H1 (cell line): ENCODE measurements around the gene WDR64. TPM values are rescaled to one million over a fixed set of nuclear protein-coding genes. Genes with fewer than 3 reads are reported as not detected.

ENCODE experiments used
- CTCF ChIA-PET: fragments of 300-600 bp; sonication (Branson Sonifier 250); formaldehyde crosslinking; loops from one replicate; lab custom pipeline; 2021; ENCODE audit not compliant: partially characterized antibody; lab: Charles Lee
- POLR2A ChIA-PET: fragments of 300-600 bp; sonication (Branson Sonifier 250); formaldehyde crosslinking; loops from one replicate; lab custom pipeline; 2021; ENCODE audit warnings: inconsistent platforms; ENCODE audit not compliant: partially characterized antibody; lab: Charles Lee
- DNase-seq, 2 experiments: peaks; one replicate each; pipeline versions ENCODE4 v3.0.0 to v3.0.0-alpha.2; 2010 to 2022; ENCODE audit warnings: low spot score in 2 of 2, low read depth in 1 of 2, mixed read lengths in 1 of 2
- FAIRE-seq: peaks from 2 replicates; lab custom pipeline; 2011; peaks lifted over from hg19 to GRCh38; lab: Jason Lieb, UNC
- H2AFZ ChIP-seq: 2 replicates; pipeline ENCODE4 v1.8.1; 2012; ENCODE audit warnings: low read length, inconsistent platforms
- H2AK5ac ChIP-seq: 2 replicates; pipeline ENCODE4 v1.6.1; 2013; ENCODE audit warnings: low read depth, low read length
- H2BK120ac ChIP-seq: replicated peaks from 2 replicates; pipeline ENCODE3; 2013; ENCODE audit warnings: low read depth, low read length, inconsistent platforms
- H2BK12ac ChIP-seq: 2 replicates; pipeline ENCODE4 v1.6.1; 2013; ENCODE audit warnings: low read depth, low read length
- H2BK15ac ChIP-seq: 2 replicates; pipeline ENCODE4 v1.6.1; 2013; ENCODE audit warnings: low read length
- H2BK20ac ChIP-seq: 2 replicates; pipeline ENCODE4 v1.6.1; 2013; ENCODE audit warnings: low read length
- H2BK5ac ChIP-seq: 2 replicates; pipeline ENCODE4 v1.6.1; 2013; ENCODE audit warnings: low read depth, low read length
- H3K14ac ChIP-seq: 2 replicates; pipeline ENCODE4 v1.6.1; 2013; ENCODE audit warnings: inconsistent platforms; ENCODE audit not compliant: insufficient read length
- H3K18ac ChIP-seq: 2 replicates; pipeline ENCODE4 v1.6.1; 2013; ENCODE audit warnings: low read length; ENCODE audit errors: extremely low read depth
- H3K23ac ChIP-seq: 2 replicates; pipeline ENCODE4 v1.6.1; 2013; ENCODE audit warnings: inconsistent platforms; ENCODE audit not compliant: insufficient read length
- H3K23me2 ChIP-seq: 2 replicates; pipeline ENCODE4 v1.6.1; 2013; ENCODE audit warnings: low read depth, low read length
- H3K27ac ChIP-seq: 2 replicates; pipeline ENCODE4 v1.6.1; 2011; ENCODE audit warnings: low read depth, low read length, inconsistent platforms
- H3K27me3 ChIP-seq, 4 experiments: replicated peaks in 1 of 4; 1 replicate in 1 of 4; 2 replicates in 3 of 4; pipeline versions ENCODE4 v1.6.1 to v1.8.1; 2011 to 2013; ENCODE audit warnings: low read length in 3 of 4, mild to moderate bottlenecking in 3 of 4, inconsistent platforms in 2 of 4, mixed read lengths in 2 of 4, moderate library complexity in 1 of 4; ENCODE audit not compliant: control insufficient read depth in 3 of 4, insufficient read depth in 3 of 4; ENCODE audit errors: extremely low read depth in 1 of 4
- H3K36me3 ChIP-seq, 4 experiments: 2 replicates each; pipeline versions ENCODE4 v1.6.1 to v1.8.1; 2011 to 2013; ENCODE audit warnings: mild to moderate bottlenecking in 4 of 4, low read length in 3 of 4, moderate library complexity in 2 of 4, control low read depth in 1 of 4, inconsistent platforms in 1 of 4; ENCODE audit not compliant: insufficient read depth in 4 of 4, control insufficient read depth in 2 of 4
- H3K4ac ChIP-seq: replicated peaks from 2 replicates; pipeline ENCODE3; 2013; ENCODE audit warnings: low read length, low read depth, mixed read lengths, inconsistent platforms; ENCODE audit not compliant: insufficient read length
- H3K4me1 ChIP-seq, 4 experiments: replicated peaks in 1 of 4; 1 replicate in 1 of 4; 2 replicates in 3 of 4; pipeline versions ENCODE4 v1.6.1 to v1.8.1; 2011 to 2013; ENCODE audit warnings: low read length in 3 of 4, inconsistent platforms in 2 of 4, mixed read lengths in 1 of 4; ENCODE audit not compliant: insufficient read depth in 4 of 4, control insufficient read depth in 3 of 4
- H3K4me2 ChIP-seq, 2 experiments: 2 replicates each; pipeline versions ENCODE4 v1.6.1 to v1.8.1; 2011 to 2013; ENCODE audit warnings: low read depth in 2 of 2, low read length in 2 of 2, control low read depth in 1 of 2, inconsistent platforms in 1 of 2, mild to moderate bottlenecking in 1 of 2; ENCODE audit not compliant: insufficient read depth in 1 of 2
- H3K4me3 ChIP-seq, 4 experiments: fragments of 200-600, 300-600 bp in 1 of 4; sonication (generic), shearing (Covaris generic), sonication (Bioruptor Twin) in 1 of 4; 2 replicates each; pipeline versions ENCODE4 v1.5.1 to v1.8.1; 2011 to 2016; ENCODE audit warnings: low read length in 4 of 4, low read depth in 3 of 4, control low read depth in 2 of 4, inconsistent platforms in 2 of 4, mild to moderate bottlenecking in 2 of 4, mixed read lengths in 1 of 4, moderate library complexity in 1 of 4; ENCODE audit not compliant: insufficient read depth in 2 of 4; ENCODE audit errors: extremely low read depth in 1 of 4
- H3K56ac ChIP-seq: replicated peaks from 2 replicates; pipeline ENCODE3; 2013; ENCODE audit warnings: low read depth, mild to moderate bottlenecking, mixed read lengths, low read length, inconsistent platforms; ENCODE audit not compliant: insufficient read length
- H3K79me1 ChIP-seq: 2 replicates; pipeline ENCODE4 v1.6.1; 2013; ENCODE audit warnings: low read depth, low read length, control low read depth
- H3K79me2 ChIP-seq, 2 experiments: 2 replicates each; pipeline versions ENCODE4 v1.6.1 to v1.8.1; 2012 to 2013; ENCODE audit warnings: low read length in 2 of 2, mild to moderate bottlenecking in 2 of 2, inconsistent platforms in 1 of 2; ENCODE audit not compliant: insufficient read depth in 2 of 2, control insufficient read depth in 1 of 2
- H3K9ac ChIP-seq, 4 experiments: replicated peaks in 1 of 4; 1 replicate in 1 of 4; 2 replicates in 3 of 4; pipeline versions ENCODE4 v1.6.1 to v1.8.1; 2011 to 2013; ENCODE audit warnings: low read depth in 3 of 4, low read length in 3 of 4, control low read depth in 2 of 4, mild to moderate bottlenecking in 2 of 4, moderate library complexity in 2 of 4, inconsistent platforms in 1 of 4; ENCODE audit errors: extremely low read depth in 1 of 4
- H3K9me3 ChIP-seq, 2 experiments: 2 replicates each; pipeline versions ENCODE4 v1.6.1 to v1.8.1; 2012 to 2013; ENCODE audit warnings: mild to moderate bottlenecking in 2 of 2, moderate library complexity in 2 of 2, control low read depth in 1 of 2, inconsistent platforms in 1 of 2, low read depth in 1 of 2, low read length in 1 of 2, mixed read lengths in 1 of 2; ENCODE audit not compliant: insufficient read depth in 2 of 2
- H4K20me1 ChIP-seq, 2 experiments: replicated peaks in 1 of 2; 2 replicates each; pipeline versions ENCODE3 to v1.8.1; 2011 to 2013; ENCODE audit warnings: inconsistent platforms in 2 of 2, low read length in 2 of 2, mild to moderate bottlenecking in 1 of 2; ENCODE audit not compliant: insufficient read depth in 2 of 2, control insufficient read depth in 1 of 2
- H4K5ac ChIP-seq: 2 replicates; pipeline ENCODE4 v1.6.1; 2013; ENCODE audit warnings: low read length, low read depth, mixed read lengths, inconsistent platforms; ENCODE audit not compliant: insufficient read length
- H4K8ac ChIP-seq: 2 replicates; pipeline ENCODE4 v1.8.0; 2013; ENCODE audit warnings: mild to moderate bottlenecking, moderate library complexity, low read length, inconsistent platforms; ENCODE audit not compliant: insufficient read depth; ENCODE audit errors: extremely low read depth
- H4K91ac ChIP-seq: replicated peaks from 2 replicates; pipeline ENCODE3; 2013; ENCODE audit warnings: low read length, mixed read lengths, inconsistent platforms; ENCODE audit not compliant: insufficient read length
- CHD2 ChIP-seq: IDR thresholded peaks from 2 replicates; pipeline ENCODE4 v1.6.1; 2012; ENCODE audit warnings: low read length, improper control_type of control experiment
- CTCF ChIP-seq, 3 experiments: IDR thresholded peaks; 1 replicate in 2 of 3; 2 replicates in 1 of 3; pipeline versions ENCODE4 v1.5.1 to v1.6.1; 2011; ENCODE audit warnings: low read length in 3 of 3, mild to moderate bottlenecking in 3 of 3, inconsistent platforms in 2 of 3, low read depth in 1 of 3, moderate library complexity in 1 of 3; ENCODE audit not compliant: insufficient read depth in 1 of 3; ENCODE audit errors: control extremely low read depth in 1 of 3
- HDAC2 ChIP-seq, 2 experiments: fragments of 300-600 bp in 1 of 2; sonication (generic) in 1 of 2; IDR thresholded peaks; 2 replicates each; pipeline ENCODE4 v1.6.1; 2011 to 2012; ENCODE audit warnings: low read depth in 2 of 2, low read length in 2 of 2, mild to moderate bottlenecking in 2 of 2, moderate library complexity in 2 of 2, borderline replicate concordance in 1 of 2, inconsistent platforms in 1 of 2
- RBBP5 ChIP-seq: IDR thresholded peaks from 2 replicates; pipeline ENCODE4 v1.7.1; 2012; ENCODE audit warnings: low read depth, mild to moderate bottlenecking, inconsistent platforms, low read length, moderate library complexity, borderline replicate concordance
- USF2 ChIP-seq: IDR thresholded peaks from 2 replicates; pipeline ENCODE4 v1.6.1; 2011; ENCODE audit warnings: low read length, improper control_type of control experiment
- WGBS, 2 experiments: shearing (Covaris generic) in 1 of 2; methylation state at CpG; one replicate each; pipeline versions ENCODE4 v1.1.6 to v1.1.7; 2013 to 2015; ENCODE audit warnings: low lambda C conversion rate in 2 of 2, mixed read lengths in 2 of 2, inconsistent platforms in 1 of 2, low coverage in 1 of 2, missing lambda C conversion rate in 1 of 2; ENCODE audit not compliant: insufficient replicate concordance in 2 of 2, insufficient coverage in 1 of 2, insufficient read length in 1 of 2; ENCODE audit errors: extremely low coverage in 1 of 2, missing lambda C conversion rate in 1 of 2; 5-methylcytosine and 5-hydroxymethylcytosine counted together
- polyA plus RNA-seq, 7 experiments: library from polyadenylated mRNA; depleted of rRNA in 3 of 7; stranded (reverse) in 5 of 7; unstranded in 2 of 7; fragments of >200 nt in 5 of 7; fragments of 200-250 nt in 2 of 7; gene quantifications; 1 replicate in 5 of 7; 2 replicates in 1 of 7; 4 replicates in 1 of 7; pipeline versions ENCODE4 v1.2.1 to v1.2.3, GENCODE V29; 2011 to 2013; ENCODE audit warnings: missing spikeins in 2 of 7, mixed read lengths in 2 of 7
- total RNA-seq: library from RNA; stranded (reverse); fragmentation: NEBNext Ultra II Directional; extraction: Animal tissue kit (Norgen Biotek cat#: 25700); gene quantifications from 2 replicates; pipeline ENCODE4 v1.2.1, GENCODE V29; 2021

Gene WDR64
- total and polyA plus RNA-seq, 2 of the 8 experiments (the other 6 are each of a cell fraction or from before 2014, with no cell fraction given), result 0.02 TPM; not detected in 1

- H2BK15ac ChIP-seq, result no peak overlapping the region
- H4K5ac ChIP-seq, result no peak overlapping the region
- ChIA-PET POLR2A (no interaction called here), CTCF (no interaction called here)
- H3K4me1 ChIP-seq, result peaks cover 1 to 7% (median 2%) of the 10 kb centered on the region in 4 experiments; a peak in 4 of 7 replicates
- H3K9ac ChIP-seq, result no peak overlapping the region
- no peak overlapping the region for H2BK20ac ChIP-seq
- WGBS, 2 experiments, result 95% methylated on average over 2 of the region's 2 CpGs; no CpG with 5 or more reads in 1 of the 2 experiments
- no peak overlapping the region for H3K56ac ChIP-seq
- no peak overlapping the region for H4K8ac ChIP-seq
- H3K36me3 ChIP-seq, result no peaks in the 10 kb centered on the region
- no peak for TF ChIP-seq RBBP5
- TF ChIP-seq USF2, result no peak
- no peak for TF ChIP-seq HDAC2 (IDR thresholded peaks at IDR 0.05; ENCODE audit: borderline replicate concordance in 1 of 2, low read depth in 2 of 2, low read length in 2 of 2)
- TF ChIP-seq CTCF (IDR thresholded peaks at IDR 0.05; ENCODE audit: control extremely low read depth in 1 of 3, insufficient read depth in 1 of 3, low read depth in 1 of 3, low read length in 3 of 3), result no peak
- TF ChIP-seq CHD2, result no peak
- H3K23ac ChIP-seq, result no peak overlapping the region
- no peak overlapping the region for H3K14ac ChIP-seq
- no peak overlapping the region for H2BK12ac ChIP-seq
- no peaks in the 10 kb centered on the region for H3K79me2 ChIP-seq
- no peak overlapping the region for H2BK120ac ChIP-seq
- H3K9me3 ChIP-seq, result no peaks in the 10 kb centered on the region
- no peak overlapping the region for H2BK5ac ChIP-seq
- no peak overlapping the region for H3K4me3 ChIP-seq
- no peak overlapping the region for H3K18ac ChIP-seq
- no peak overlapping the region for H2AFZ ChIP-seq
- no peak overlapping the region for H2AK5ac ChIP-seq
- H3K27me3 ChIP-seq, result no peaks in the 10 kb centered on the region
- no peak overlapping the region for H4K91ac ChIP-seq
- H3K79me1 ChIP-seq, result no peaks in the 10 kb centered on the region
- DNase-seq (no peak), FAIRE-seq (no peak)
- no peaks in the 10 kb centered on the region for H4K20me1 ChIP-seq
- no peak overlapping the region for H3K4me2 ChIP-seq
- H3K23me2 ChIP-seq, result no peaks in the 10 kb centered on the region
- H3K27ac ChIP-seq, result no peak overlapping the region
- H3K4ac ChIP-seq, result no peak overlapping the region
Observed at GRCh38 chr1:241744591-241744990, 92.5 kb downstream of the WDR64 start.
